GM21786 (cell line): ENCODE measurements around the gene ZSWIM8.
"Not testable (repeated sequence)": the region's sequence is repeated elsewhere in the genome, so short reads cannot be mapped to it uniquely, and the experiment has no call there.

Experiments used
- ATAC-seq: cut with Tn5 transposase; IDR thresholded peaks from one replicate; pipeline ENCODE4 v1.9.1; 2021; ENCODE audit not compliant: unreplicated experiment

Gene ZSWIM8

GRCh38 chr10:73813333-73813732 is 27.9 kb downstream of the ZSWIM8 start:
- no peak for ATAC-seq

- no peak for ATAC-seq
These were observed 29.0 kb downstream of the ZSWIM8 start for GRCh38 chr10:73814276-73814895.

GRCh38 chr10:73814896-73815718 is 29.7 kb downstream of the ZSWIM8 start:
- ATAC-seq = no peak

GRCh38 chr10:73815719-73816030 is 30.3 kb downstream of the ZSWIM8 start:
- ATAC-seq = no peak

- ATAC-seq = no peak
These were observed 31.7 kb downstream of the ZSWIM8 start for GRCh38 chr10:73816917-73817729.

- no peak for ATAC-seq
These were observed 32.4 kb downstream of the ZSWIM8 start for GRCh38 chr10:73817826-73818225.

GRCh38 chr10:73818402-73818801 is 33.0 kb downstream of the ZSWIM8 start:
- no peak for ATAC-seq

- ATAC-seq = no peak
These were observed 33.7 kb downstream of the ZSWIM8 start for GRCh38 chr10:73819081-73819480.

- no peak for ATAC-seq
These were observed 34.2 kb downstream of the ZSWIM8 start for GRCh38 chr10:73819513-73820093.

GRCh38 chr10:73823391-73823790 is 38.0 kb downstream of the ZSWIM8 start:
- ATAC-seq = no peak

GRCh38 chr10:73824146-73824725 is 38.8 kb downstream of the ZSWIM8 start:
- ATAC-seq = no peak

GRCh38 chr10:73827346-73828089 is 42.1 kb downstream of the ZSWIM8 start:
- no peak for ATAC-seq

GRCh38 chr10:73828161-73828560 is 42.8 kb downstream of the ZSWIM8 start:
- no peak for ATAC-seq

GRCh38 chr10:73829090-73829489 is 43.7 kb downstream of the ZSWIM8 start:
- ATAC-seq = not testable (repeated sequence)

- no peak for ATAC-seq
These were observed 51.1 kb downstream of the ZSWIM8 start for GRCh38 chr10:73836427-73836980.

GRCh38 chr10:73837072-73837471 is 51.7 kb downstream of the ZSWIM8 start:
- ATAC-seq = no peak

- no peak for ATAC-seq
These were observed 52.7 kb downstream of the ZSWIM8 start for GRCh38 chr10:73838008-73838567.

- no peak for ATAC-seq
These were observed 53.4 kb downstream of the ZSWIM8 start for GRCh38 chr10:73838827-73839226.

- ATAC-seq = no peak
These were observed 54.0 kb downstream of the ZSWIM8 start for GRCh38 chr10:73839276-73839966.
